Mammary epithelial cell (primary cell): Measurements from ENCODE around the gene TNS1.

Experiments used
- CTCF ChIP-seq, 2 donors: IDR thresholded peaks in 1 of 2; conservative IDR thresholded peaks in 1 of 2; 2 replicates each; pipeline ENCODE4 v1.5.1; 2011 to 2012; ENCODE audit warnings: inconsistent platforms in 2 of 2, low read length in 2 of 2, mild to moderate bottlenecking in 2 of 2, control low read depth in 1 of 2, low read depth in 1 of 2; ENCODE audit not compliant: insufficient read depth in 1 of 2; ENCODE audit errors: extremely low read depth in 1 of 2
- EZH2 ChIP-seq: IDR thresholded peaks from 2 replicates; pipeline ENCODE4 v1.6.1; 2012; ENCODE audit warnings: low read length, inconsistent platforms, borderline replicate concordance

- TF ChIP-seq CTCF (conservative IDR thresholded peaks at IDR 0.05 in 1 of 2, IDR thresholded peaks at IDR 0.05 in 1 of 2; ENCODE audit: extremely low read depth in 1 of 2, insufficient read depth in 1 of 2, low read depth in 1 of 2, low read length in 2 of 2) (no peak), EZH2 (no peak)
Observed at GRCh38 chr2:218020281-218020680, 17.5 kb upstream of the TNS1 start.
